Esophagus mucosa (tissue), 1 donor: Measurements from ENCODE around the gene EHD3. TPM values are rescaled to one million over a fixed set of nuclear protein-coding genes. Genes with fewer than 3 reads are reported as not detected.

Source experiments
- ATAC-seq: fragments of 200-7000 bp; cut with Tn5 transposase; one replicate; pipeline ENCODE4 v1.9.1; 2020
- total RNA-seq: library from RNA; stranded (reverse); gene quantifications from one replicate; pipeline ENCODE4 v1.2.4, GENCODE V29; 2023
- donor health status: DM: yes; HTN: yes; CAD: no.

Gene EHD3
- total RNA-seq, 1 donor from 2014 or later = 43.4 TPM

- no peak for ATAC-seq
Observed at GRCh38 chr2:31213601-31214443, 20.1 kb upstream of the EHD3 start.

DNA sequence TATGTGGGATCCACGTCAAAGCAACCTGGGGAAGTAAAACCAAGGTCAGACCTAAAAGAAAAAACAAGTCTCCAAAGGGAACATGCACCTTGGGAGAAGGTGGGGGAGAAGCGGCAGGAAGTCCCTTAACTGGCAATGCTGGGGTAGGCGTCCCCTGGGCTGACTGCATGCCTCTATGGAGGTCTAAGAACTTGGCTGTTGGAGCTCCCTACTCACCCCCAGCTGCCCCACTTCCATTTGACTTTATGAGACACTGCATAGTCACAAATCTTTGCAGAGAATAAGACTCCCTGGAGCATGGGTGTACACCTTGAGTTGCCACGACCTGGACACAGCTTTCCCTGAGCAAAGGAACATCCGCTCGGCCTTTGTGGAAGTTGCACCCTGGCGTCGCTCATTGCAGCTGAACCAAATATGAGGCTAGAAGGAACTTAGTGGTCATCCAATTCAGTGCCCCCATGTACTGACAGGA is 19.5 kb upstream of the EHD3 start:
- no peak for ATAC-seq

GRCh38 chr2:31216734-31217133 is 17.2 kb upstream of the EHD3 start:
- ATAC-seq = no peak

GRCh38 chr2:31217465-31218200 is 16.3 kb upstream of the EHD3 start, which contains the start of gene CAPN14:
Gene CAPN14 (minus strand): TSS chr2:31217515. CDS start chr2:31205447, 12,068 bp downstream.
- peak; percentile 88 for ATAC-seq

GRCh38 chr2:31219131-31219969 is 14.6 kb upstream of the EHD3 start:
- peak; percentile 48 for ATAC-seq

GRCh38 chr2:31221544-31221943 is 12.4 kb upstream of the EHD3 start:
- no peak for ATAC-seq

- ATAC-seq = no peak
Observed at GRCh38 chr2:31222071-31222470, 11.9 kb upstream of the EHD3 start.

DNA sequence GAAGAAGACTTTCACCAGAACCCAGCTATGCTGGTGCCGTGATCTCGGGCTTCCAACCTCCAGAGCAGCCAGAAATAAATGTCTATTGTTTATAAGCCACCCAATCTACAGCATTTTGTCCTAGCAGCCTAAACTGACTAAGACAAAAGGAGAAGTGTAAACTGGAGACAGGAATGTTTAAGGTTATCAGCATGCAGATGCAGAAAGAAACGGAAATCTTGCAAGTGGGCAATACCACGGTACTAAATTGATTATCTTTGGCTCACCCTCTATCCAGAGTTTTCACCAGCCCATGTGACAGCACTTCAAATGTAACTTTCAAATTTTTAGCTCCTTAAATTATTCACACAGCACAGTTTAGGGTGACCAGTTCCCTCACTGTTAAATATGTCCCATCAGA is 10.9 kb upstream of the EHD3 start:
- no peak for ATAC-seq

- no peak for ATAC-seq
Observed at GRCh38 chr2:31223749-31224148, 10.2 kb upstream of the EHD3 start.

DNA sequence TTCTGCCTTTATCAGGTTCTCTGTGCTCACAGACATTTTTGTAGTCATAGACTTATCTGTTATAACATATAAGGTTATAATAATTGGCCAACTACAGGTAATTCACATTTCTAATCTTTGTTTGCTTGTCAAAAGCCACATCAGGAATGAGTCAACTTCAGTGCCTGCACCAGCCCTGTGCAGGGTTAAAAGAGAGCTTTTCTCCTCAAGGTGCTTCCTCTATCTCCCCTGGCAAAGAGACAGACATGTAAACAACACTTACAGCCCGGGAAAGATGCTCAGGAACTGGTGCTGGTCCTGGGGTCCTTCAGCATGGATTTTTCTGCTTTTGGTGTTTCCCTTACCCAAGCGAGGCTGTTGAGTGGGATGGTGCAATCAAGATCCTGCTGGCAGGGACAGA is 7.7 kb upstream of the EHD3 start:
- peak; percentile 38 for ATAC-seq

DNA sequence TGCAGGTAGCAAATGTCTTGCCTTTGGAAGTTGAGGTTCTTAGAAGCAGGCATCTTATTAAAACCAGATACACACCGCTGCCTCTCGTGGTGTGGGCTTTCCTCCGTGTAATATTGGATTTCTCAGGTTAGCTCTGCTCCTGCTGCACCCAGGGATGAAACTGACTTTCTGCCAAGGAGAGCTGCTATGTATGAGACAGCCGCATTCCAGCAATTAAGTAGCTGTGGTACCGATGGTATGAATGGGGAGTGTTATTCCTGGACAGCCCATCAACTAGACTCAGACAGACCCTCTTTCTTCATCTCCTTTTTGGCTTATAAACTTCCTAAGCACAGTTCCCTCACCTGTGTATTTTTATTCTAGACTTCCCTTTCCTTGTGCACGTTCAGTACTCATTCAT is 6.8 kb upstream of the EHD3 start:
- ATAC-seq = peak; percentile 42

- peak; percentile 93 for ATAC-seq
Observed at GRCh38 chr2:31227711-31228125, 6.2 kb upstream of the EHD3 start.

DNA sequence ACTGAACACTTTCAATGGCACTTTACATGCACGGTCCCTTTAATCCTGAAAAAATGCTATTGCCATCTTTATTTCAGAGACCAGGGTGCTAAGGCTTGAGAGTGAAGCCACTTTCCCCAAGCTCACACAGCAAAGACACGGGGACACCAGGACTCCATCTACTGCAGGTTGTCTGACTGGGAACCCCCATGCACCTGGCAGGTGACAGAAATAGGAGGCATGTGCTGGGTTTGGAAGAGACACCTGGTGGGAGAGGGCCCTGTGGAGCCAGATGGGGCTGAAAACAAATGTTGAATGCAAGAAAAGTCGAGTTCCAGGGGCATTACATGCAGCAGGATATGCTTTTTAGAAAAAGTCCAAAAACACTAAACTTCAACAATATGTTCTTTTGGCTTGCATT is 5.2 kb upstream of the EHD3 start:
- no peak for ATAC-seq

DNA sequence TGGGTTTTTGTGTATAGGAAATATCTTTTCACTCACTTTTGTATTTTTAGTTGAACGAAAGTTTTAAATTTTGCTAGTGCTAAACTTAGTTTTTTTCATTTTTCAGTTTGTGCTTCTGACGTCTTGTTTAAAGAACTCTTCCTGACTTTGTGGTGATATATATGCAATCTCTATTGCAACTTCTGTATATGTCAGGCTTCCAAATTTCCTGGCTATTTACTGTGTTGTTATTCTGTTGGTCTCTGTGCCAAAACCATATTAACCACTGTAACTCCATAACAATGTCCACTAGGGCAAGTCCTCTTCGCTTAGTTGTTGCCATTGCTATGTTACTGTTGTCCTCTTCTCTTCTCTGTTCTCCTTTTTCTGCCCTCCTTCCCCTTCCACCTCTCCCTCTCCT is 3.2 kb upstream of the EHD3 start:
- ATAC-seq = no peak

GRCh38 chr2:31231571-31232302 is 2.2 kb upstream of the EHD3 start:
- ATAC-seq = no peak

DNA sequence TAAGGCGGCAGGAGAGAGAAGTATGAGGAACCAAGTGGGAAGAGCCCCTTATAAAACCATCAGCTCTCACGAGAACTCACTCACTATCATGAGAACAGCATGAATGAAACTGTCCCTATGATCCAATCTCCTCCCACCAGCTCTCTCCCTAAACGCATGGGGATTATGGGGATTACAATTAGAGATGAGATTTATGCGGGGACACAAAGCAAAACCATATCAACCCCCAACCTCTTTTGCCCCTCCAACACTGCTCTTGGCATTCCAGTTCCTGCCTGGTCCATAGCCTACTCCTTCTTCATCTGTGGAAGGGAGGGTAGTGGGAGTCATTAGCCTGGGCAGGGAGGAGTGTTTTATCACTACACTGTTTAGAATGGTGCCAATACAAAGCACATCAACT is 1.4 kb upstream of the EHD3 start:
- ATAC-seq = no peak

DNA sequence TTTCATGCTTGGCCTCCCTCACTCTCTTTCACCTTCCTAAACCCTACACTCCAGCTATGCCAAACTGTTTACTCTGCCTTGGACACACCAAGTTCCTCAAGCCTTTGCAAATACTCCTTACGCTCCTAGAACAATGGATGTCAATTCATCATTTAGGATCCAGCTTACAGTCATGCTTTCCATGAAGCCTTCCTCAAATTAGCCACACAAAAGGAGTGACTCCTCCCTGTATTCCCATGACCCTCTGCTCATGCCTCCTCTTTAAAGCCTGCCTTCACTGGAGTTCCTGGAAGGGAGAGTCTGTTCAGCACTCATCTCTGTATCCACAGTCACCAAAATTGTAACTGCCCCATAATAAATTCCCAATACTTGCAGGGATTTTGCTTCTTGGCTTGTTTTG is 721 bp upstream of the EHD3 start:
- ATAC-seq = peak; percentile 76

DNA sequence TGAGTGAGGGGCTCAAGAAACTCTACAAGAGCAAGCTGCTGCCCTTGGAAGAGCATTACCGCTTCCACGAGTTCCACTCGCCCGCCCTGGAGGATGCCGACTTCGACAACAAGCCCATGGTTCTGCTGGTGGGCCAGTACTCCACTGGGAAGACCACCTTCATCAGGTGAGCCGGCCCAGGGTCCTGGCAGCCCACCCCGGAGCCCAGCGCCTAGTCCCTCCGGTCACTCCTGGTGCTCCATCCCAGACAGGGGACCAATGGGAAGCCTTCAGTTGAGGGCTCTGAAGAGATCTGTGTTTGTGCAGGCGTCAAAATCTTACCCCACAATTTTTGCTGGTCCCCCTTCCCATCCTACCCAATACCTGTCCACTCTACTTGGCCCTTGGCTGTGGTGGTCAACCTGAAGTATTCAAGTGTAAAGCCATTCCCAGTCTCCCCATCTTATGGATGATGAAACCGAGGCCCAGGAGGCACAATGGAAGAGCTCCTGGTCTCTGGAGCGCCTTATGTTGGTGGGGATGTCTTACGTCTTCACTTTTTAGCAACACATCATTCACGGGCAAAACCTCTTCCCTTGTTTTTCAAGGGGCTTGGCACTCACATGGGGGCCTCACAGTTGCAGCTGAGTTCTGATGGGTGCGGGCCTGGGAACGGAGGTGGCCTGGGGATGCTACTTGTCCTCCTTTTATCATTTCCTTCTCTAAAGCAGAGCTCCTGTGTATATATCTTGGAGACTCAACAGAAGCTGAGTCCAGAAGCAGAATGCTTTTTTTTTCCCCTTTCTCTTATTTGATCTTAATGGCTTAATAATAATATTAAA is 941 bp downstream of the EHD3 start:
- ATAC-seq = no peak

DNA sequence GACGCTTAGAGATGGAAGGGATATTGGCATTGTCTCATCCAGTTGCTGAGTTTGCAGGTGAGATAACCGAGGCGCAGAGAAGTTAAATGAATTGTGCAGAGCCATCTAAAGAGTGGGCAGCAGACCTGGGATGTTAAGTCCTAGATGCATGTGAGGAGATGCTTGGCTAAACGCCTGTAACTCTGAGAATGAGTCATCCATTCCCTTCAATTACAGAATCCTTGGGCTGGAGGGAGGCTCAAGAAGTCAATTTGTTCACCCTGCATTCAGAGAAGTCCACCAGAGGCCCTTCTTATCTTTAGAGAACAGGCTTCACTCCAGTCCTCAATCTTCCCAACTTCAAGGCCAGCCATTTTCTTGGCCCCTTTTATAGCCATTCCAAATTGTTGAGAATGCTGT is 1.6 kb downstream of the EHD3 start:
- ATAC-seq = no peak

DNA sequence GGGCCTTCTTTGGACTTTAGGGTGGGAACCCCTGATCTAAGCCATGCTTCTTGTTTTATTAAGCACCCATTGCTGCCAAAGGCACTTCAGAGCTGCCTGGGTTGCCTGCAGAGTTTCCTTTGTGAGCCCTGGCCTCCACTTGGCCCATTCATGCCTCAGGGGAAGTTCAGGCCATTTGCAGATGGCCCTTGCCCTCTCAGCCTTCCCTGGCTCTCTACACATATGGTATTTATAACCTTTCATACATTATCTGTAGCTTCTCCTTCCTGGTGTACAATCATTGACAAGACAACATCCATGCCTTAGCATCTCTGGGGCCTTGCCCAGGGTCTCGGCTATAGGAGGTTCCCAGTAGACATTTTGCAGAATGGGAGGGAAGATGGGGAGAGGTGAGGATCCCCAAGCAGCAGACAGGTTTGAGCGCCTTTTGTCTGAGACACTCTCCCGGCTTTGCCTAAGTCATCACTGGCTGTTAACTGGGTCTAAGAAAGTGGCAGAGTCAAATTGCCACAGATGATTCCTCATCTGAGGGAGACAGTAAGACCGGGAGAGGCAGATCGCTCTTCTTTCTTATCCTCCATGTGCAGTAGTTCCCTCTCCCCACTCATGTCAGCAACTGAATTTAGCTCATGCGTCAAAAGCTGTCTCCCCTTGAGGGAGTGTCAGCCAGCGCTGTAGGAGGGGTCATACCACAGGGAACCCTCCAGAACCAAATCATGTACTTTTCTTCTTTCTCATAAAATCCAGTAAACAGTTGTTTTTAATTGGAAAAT is 2.7 kb downstream of the EHD3 start:
- ATAC-seq = no peak
